Epithelial cell of esophagus (primary cell): Measurements from ENCODE around the gene NDUFV3.

ENCODE experiments used
- DNase-seq: peaks from one replicate; pipeline ENCODE4 v3.0.0; 2010; ENCODE audit warnings: low read depth
- H3K4me3 ChIP-seq: 2 replicates; pipeline ENCODE4 v1.5.1; 2011; ENCODE audit warnings: mild to moderate bottlenecking, low read length, control low read depth
- TF ChIP-seq, protein P1 (sequence below): IDR thresholded peaks from 2 replicates; pipeline ENCODE4 v1.5.1; 2011; ENCODE audit warnings: low read depth, mild to moderate bottlenecking, low read length, control low read depth, inconsistent platforms; ENCODE audit not compliant: insufficient read depth; ENCODE audit errors: missing control alignments

Gene NDUFV3

GRCh38 chr21:42848932-42849758 is 44.0 kb upstream of the NDUFV3 start:
- no peak overlapping the region for H3K4me3 ChIP-seq
- TF ChIP-seq, protein P1, sequence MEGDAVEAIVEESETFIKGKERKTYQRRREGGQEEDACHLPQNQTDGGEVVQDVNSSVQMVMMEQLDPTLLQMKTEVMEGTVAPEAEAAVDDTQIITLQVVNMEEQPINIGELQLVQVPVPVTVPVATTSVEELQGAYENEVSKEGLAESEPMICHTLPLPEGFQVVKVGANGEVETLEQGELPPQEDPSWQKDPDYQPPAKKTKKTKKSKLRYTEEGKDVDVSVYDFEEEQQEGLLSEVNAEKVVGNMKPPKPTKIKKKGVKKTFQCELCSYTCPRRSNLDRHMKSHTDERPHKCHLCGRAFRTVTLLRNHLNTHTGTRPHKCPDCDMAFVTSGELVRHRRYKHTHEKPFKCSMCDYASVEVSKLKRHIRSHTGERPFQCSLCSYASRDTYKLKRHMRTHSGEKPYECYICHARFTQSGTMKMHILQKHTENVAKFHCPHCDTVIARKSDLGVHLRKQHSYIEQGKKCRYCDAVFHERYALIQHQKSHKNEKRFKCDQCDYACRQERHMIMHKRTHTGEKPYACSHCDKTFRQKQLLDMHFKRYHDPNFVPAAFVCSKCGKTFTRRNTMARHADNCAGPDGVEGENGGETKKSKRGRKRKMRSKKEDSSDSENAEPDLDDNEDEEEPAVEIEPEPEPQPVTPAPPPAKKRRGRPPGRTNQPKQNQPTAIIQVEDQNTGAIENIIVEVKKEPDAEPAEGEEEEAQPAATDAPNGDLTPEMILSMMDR = no peak
- no peak for DNase-seq

DNA sequence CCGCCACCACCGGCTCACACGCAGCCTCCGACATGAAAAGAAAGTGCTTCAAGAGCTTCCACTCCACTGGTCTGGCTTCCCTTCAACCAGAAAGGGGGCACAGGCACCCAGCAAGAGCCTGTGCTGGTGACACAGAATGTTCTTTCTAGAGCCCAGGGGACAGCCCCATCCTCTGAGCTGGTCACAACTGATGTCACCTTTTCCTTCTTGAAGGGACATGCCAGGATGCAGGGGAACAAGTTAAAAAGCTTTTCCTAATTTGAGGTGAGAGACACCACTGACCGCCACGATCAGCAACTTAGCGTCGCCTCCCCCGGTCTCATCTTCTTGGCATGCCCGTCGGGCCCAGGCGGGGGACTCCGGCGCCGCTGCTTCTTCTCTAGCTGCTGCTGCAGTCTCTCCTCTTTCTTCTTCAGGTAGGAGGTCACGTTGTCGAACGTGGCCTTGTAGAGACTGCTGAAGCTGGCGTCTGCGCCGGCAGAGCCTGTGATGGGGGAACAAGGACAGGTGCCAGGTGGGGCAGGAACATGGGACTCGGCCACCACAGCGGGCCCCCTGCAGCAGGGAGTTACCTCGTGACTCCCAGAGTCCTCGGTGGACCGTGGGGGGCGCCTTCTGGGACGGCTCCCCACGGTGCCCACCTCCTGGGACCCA is 43.2 kb upstream of the NDUFV3 start:
- no peak overlapping the region for H3K4me3 ChIP-seq
- DNase-seq = no peak
- TF ChIP-seq, protein P1 = no peak

DNA sequence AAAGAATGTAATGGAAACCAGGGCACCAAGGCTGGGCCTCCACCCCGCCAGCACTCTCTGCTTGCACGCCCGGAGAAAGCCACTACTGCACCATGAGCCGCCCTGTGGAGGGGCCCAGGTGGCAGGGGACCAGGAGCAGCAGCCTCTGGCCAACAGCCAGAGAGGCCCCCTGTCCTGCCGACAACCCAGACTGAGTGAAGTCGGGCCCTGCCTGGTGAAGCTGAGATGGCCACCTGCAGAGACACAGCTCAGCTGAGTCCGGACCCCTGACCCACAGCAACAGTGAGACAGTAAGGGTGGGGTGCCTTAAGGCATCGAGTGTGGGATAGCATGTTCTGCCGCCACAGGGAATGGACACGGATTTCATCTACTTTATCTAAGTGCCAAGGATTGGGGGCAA is 42.6 kb upstream of the NDUFV3 start:
- H3K4me3 ChIP-seq = no peak overlapping the region
- TF ChIP-seq, protein P1 = no peak
- no peak for DNase-seq

- no peak overlapping the region for H3K4me3 ChIP-seq
- peak; percentile 27 for DNase-seq
These were observed 42.2 kb upstream of the NDUFV3 start for GRCh38 chr21:42850866-42851391.

GRCh38 chr21:42851812-42852665 is 41.1 kb upstream of the NDUFV3 start:
- TF ChIP-seq, protein P1 = no peak
- H3K4me3 ChIP-seq = no peak overlapping the region
- no peak for DNase-seq

More at GRCh38 chr21:42850866-42851391, 42.2 kb upstream of the NDUFV3 start:
- TF ChIP-seq, protein P1 = peak; percentile 50

GRCh38 chr21:42852925-42853570 is 40.1 kb upstream of the NDUFV3 start:
- TF ChIP-seq, protein P1 = no peak
- no peak for DNase-seq
- no peak overlapping the region for H3K4me3 ChIP-seq
